IPS DF 19.7 (cell line): ENCODE data around the gene OTOP2.
A peak's percentile ranks its signal among the peaks of the same experiment; 100 is the strongest.
"Not testable (repeated sequence)": the region's sequence is repeated elsewhere in the genome, so short reads cannot be mapped to it uniquely, and the experiment has no call there.

Experiments
- DNase-seq: peaks from one replicate; pipeline ENCODE4 v3.0.0-alpha.2; 2013; ENCODE audit warnings: low read depth, low spot score

OTOP2 gene

GRCh38 chr17:74901353-74902135, 22.5 kb upstream of the OTOP2 start:
- DNase-seq = no peak

DNA sequence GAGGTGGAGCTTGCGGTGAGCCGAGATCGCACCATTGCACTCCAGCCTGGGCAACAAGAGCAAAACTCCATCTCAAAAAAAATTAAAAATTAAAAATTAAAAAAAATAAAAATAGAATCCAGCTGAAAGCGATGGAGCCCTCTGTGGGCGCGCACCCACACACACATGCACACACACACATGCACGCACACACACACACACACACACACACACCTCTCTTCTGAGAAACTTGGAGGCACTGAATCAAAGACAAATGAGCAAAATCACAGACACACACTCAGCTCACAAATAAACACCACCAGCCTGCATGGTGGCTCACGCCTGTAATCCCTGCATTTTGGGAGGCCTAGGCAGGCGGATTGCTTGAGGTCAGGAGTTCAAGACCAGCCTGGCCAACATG, 21.0 kb upstream of the OTOP2 start:
- no peak for DNase-seq

GRCh38 chr17:74903671-74904070, 20.4 kb upstream of the OTOP2 start:
- DNase-seq = no peak

GRCh38 chr17:74904687-74905409, 19.2 kb upstream of the OTOP2 start:
- no peak for DNase-seq

DNA sequence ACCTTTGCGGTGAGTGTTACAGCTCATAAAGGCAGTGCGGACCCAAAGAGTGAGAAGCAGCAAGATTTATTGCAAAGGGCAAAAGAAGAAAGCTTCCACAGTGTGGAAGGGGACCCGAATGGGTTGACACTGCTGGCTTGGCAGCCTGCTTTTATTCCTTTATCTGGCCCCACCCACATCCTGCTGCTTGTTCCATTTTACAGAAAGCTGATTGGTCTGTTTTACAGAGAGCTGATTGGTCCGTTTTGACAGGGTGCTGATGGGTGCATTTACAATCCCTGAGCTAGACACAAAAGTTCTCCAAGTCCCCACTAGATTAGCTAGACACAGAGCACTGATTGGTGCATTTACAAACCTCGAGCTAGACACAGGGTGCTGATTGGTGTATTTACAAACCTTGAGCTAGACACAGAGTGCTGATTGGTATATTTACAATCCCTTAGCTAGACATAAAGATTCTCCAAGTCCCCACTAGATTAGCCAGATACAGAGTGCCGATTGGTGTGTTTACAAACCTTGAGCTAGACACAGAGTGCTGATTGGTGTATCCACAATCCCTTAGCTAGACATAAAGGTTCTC, 17.8 kb upstream of the OTOP2 start:
- DNase-seq = not testable (repeated sequence)

DNA sequence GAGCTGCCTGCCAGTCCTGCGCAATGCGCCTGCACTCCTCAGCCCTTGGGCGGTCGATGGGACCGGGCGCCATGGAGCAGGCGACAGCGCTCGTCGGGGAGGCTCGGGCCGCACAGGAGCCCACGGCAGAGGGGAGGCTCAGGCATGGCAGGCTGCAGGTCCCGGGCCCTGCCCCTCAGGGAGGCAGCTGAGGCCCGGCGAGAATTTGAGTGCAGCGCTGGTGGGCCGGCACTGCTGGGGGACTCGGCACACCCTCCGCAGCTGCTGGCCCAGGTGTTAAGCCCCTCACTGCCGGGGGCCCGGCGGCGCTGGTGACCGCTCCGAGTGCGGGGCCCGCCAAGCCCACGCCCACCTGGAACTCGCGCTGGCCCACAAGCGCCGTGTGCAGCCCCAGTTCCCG, 17.1 kb upstream of the OTOP2 start:
- DNase-seq = no peak

DNA sequence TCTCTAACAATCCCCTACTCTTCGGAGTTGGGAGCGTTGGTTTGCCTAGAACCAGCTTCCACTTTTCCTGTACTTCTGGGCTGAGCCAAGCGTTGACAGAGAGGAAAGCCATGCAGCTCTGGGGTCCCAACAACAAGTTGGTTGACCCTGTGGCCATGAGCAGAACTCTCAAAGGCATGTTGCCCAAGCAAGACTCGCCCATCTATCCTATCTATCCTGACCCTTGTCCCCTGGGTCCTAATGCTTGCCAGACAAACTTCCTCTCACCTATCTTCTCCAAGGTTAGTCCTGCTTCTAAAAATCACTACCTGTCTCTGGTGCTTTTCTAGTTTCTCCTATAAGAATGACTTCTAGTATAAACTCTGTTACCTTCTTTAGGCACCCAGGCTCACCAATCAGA, 15.0 kb upstream of the OTOP2 start:
- not testable (repeated sequence) for DNase-seq

- DNase-seq = not testable (repeated sequence)
Observed at GRCh38 chr17:74911423-74911822, 12.7 kb upstream of the OTOP2 start.

GRCh38 chr17:74916136-74916850, 7.8 kb upstream of the OTOP2 start:
- DNase-seq = no peak

DNA sequence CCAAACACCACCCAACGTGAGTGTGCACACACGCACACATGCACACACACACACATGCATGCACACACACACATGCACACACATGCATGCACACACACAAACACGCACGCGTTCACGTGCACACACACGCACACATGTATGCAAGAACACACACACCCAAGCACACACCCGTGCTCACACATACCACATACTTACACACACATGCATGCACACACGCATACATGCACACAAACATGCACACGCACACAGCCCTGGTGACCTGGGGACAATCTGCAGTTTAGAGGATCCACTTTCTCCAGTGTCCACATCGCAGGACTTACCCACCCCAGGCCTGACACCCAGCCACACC, 7.2 kb upstream of the OTOP2 start:
- no peak for DNase-seq

DNA sequence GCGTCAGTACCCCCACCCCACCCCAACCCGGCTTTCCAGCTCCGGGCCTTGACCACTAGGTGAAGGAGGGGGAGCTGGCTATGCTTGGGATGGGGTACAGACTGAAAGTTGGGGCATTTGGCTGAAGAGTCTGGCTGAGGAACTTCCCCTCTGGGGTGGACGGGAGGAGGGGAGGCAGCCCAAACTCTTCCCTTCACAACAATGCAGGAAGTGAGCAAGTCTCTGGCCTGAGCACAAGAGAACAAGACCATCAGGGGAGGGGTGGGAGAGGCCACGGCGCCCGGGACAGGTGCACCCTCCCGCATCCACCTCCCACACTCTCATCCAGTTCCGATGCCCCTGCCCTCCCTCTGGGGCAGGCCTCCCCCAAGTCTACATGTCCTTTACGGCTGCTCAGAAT, 6.6 kb upstream of the OTOP2 start:
- no peak for DNase-seq

DNA sequence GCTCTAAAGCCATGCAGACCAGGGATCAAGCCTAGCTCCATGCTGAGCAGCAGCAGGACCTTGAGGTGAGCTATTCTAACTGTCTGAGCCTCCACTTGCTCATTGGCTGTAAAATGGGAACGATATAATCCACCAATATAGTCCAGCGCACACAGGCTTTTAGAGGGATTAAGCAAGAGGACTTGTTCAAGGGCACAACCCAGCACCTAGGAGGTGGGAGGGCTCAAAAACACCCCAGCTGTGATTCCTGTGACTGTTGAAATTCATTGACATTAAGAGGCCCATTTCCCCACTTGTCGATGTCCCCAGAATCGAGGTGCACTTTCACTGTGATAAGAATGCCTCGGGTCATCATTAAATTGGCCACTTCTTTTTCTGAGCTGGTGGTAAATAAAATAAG, 5.2 kb upstream of the OTOP2 start:
- DNase-seq = no peak

GRCh38 chr17:74919440-74920305, 4.4 kb upstream of the OTOP2 start:
- peak; percentile 20 for DNase-seq

DNA sequence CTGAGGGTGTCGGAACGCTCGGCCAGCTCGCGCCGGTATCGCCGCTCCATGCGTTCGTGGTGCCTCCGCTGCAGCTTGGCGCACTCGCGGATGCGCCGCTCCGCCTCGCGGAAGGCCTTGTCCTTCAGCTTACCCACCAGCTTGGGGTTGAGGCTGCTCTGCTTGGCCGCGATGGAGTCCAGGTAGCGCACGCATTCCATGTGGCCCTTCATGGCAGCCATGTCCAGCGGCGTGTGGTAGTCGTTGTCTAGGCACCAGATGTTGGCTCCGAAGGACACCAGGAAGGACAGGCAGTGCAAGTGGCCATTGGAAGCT, 3.8 kb upstream of the OTOP2 start:
- no peak for DNase-seq

- DNase-seq = no peak
Observed at GRCh38 chr17:74920642-74921025, 3.4 kb upstream of the OTOP2 start.

DNA sequence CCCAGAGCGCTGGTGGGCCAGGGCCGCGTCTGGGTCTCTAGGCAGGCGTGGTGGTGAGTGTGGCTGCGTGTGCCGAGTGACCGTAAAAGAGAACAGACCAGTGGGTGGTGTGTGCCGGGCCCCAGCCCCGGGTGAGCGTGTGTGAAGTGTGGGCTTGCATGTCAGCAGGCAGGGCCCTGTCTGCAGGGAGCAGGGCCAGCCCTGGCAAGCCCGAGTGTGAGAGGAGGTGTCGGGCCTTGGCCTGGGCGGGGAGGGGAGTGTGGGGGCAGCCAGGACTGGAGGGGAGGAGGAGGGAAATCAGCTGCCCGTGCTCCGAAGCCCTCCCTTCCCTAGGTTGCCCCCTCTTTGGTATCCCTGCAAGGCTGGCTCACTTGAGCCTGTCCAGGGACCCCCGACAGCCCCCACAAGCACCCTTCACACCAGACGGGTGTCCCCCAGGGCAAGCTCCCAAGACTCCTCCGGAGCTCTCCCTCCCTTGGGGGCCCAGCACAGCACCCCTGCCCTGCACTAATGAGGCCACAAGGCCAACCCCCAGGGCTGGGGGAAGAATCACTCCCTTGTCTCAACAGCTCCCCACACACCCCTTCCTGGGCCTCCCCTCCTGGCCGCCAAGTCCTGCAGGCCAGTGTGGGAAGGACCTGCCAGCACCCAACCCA, 2.9 kb upstream of the OTOP2 start:
- no peak for DNase-seq

DNA sequence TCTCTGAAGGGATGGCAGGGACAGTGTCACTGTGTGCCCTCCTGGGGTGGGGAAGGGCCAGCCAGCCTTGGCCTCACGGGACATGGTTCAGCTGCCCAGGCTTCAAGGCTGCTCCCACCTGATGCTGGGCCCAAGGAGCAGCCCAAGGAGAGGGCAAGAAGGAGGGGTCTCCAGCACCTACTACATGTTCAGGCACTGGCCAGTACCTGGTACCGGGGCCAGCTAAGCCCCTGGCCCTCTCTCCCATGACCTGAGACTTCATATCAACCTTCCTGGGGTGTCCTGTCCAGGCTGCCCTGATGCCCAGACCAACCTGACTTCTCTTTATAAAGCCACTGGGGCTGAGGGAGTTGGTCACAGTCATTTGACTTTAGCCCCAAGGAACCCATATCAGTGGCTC, 2.3 kb upstream of the OTOP2 start:
- DNase-seq = no peak

GRCh38 chr17:74922172-74922571, 1.9 kb upstream of the OTOP2 start:
- DNase-seq = no peak

DNA sequence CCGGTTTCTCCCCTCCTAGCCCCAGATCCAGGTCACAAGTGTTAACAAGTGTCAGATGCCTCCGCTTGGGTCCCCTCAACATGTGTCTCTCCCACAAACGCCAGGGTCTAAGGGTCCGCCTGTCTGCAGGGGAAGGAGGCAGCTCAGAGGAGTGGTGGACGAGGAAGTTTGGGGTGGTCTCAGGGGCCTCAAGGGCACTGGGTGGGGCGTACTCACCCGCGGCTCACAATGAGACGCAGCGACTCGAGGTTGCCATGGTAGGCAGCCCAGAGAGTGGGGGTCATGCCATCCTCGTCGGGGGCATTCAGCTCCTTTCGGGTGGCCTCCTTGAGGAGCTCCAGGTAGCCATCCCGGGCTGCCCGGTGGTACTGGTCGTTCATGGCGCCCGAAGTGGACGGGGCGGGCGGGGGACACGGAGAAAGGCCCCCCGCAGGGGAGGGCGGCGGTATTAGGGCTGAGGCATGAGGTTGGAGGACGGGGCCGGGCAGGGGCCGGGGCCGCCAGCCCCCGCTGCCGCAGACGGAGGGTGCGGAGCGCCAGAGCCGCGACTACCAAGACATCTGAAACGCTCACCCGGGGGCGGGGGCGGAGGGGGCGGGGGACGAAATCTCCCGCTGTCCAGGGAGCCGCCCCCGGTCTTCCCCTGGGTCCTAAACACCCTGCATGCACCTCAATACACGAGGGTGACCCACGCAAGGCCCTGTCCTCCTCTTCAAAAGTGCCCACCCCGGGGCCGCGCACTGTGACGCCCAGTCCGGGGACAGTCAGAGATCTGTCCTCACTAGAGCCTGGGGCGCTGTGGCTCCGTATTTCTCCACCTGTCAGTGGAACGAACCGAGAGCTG, 1.2 kb upstream of the OTOP2 start, which contains the start of gene USH1G:
USH1G (minus strand) TSS at position 562 of the 844 bp plus-strand sequence; CDS start at position 380, 182 bp downstream.
- no peak for DNase-seq
